ENCODE data around the gene ST6GALNAC6. TPM values are rescaled to one million over a fixed set of nuclear protein-coding genes. Genes with fewer than 3 reads are reported as not detected.

The ST6GALNAC6 gene
- total and polyA plus RNA-seq, 2 of the 8 experiments (the other 6 are each of a cell fraction or from before 2014, with no cell fraction given) = 43.7 to 64.4 TPM

GRCh38 chr9:127838375-127839078 is 60.9 kb downstream of the ST6GALNAC6 start:
- H2BK120ac ChIP-seq (replicated peaks; ENCODE audit: low read depth, low read length) = no peak overlapping the region
- H3K4me1 ChIP-seq (replicated peaks in 1 of 4; ENCODE audit: control insufficient read depth in 3 of 4, insufficient read depth in 4 of 4, low read length in 3 of 4) = peaks cover 0 to 4% (median 0%) of the 10 kb centered on the region in 4 experiments; a peak in 2 of 7 replicates
- no peaks in the 10 kb centered on the region for H3K23me2 ChIP-seq (ENCODE audit: low read depth, low read length)
- no peak overlapping the region for H2AFZ ChIP-seq (ENCODE audit: low read length)
- no peaks in the 10 kb centered on the region for H3K36me3 ChIP-seq (ENCODE audit: control insufficient read depth in 2 of 4, insufficient read depth in 4 of 4, low read length in 3 of 4)
- no peak overlapping the region for H3K4me2 ChIP-seq (ENCODE audit: insufficient read depth in 1 of 2, low read depth in 2 of 2, low read length in 2 of 2)
- no peak overlapping the region for H3K4me3 ChIP-seq (ENCODE audit: extremely low read depth in 1 of 4, insufficient read depth in 2 of 4, low read depth in 3 of 4, low read length in 4 of 4)
- no peak overlapping the region for H2BK20ac ChIP-seq (ENCODE audit: low read length)
- H4K5ac ChIP-seq (ENCODE audit: insufficient read length, low read depth, low read length) = no peak overlapping the region
- no peaks in the 10 kb centered on the region for H3K79me2 ChIP-seq (ENCODE audit: control insufficient read depth in 1 of 2, insufficient read depth in 2 of 2, low read length in 2 of 2)
- 83% methylated on average over 14 of the region's 18 CpGs; no CpG with 5 or more reads in 1 of the 2 experiments for WGBS, 2 experiments (ENCODE audit: extremely low coverage in 1 of 2, insufficient coverage in 1 of 2, insufficient read length in 1 of 2, insufficient replicate concordance in 2 of 2, low coverage in 1 of 2, low lambda C conversion rate in 2 of 2, missing lambda C conversion rate in 1 of 2)
- CTCF ChIA-PET (ENCODE audit: partially characterized antibody) = interaction anchor here (0.7 to 7.9 kb wide), 10 partner anchors 14 to 83 kb away, joined by 3 to 51 read pairs (median 6); partner anchors contain the start of gene ENG
- no peak overlapping the region for H3K4ac ChIP-seq (replicated peaks; ENCODE audit: insufficient read length, low read depth, low read length)
- no peak overlapping the region for H3K27ac ChIP-seq (ENCODE audit: low read depth, low read length)
- no peak overlapping the region for H2BK5ac ChIP-seq (ENCODE audit: low read depth, low read length)
- no peak overlapping the region; the same call in 1 of the 2 replicates for H3K18ac ChIP-seq (ENCODE audit: extremely low read depth, low read length)
- no peak overlapping the region for H3K9ac ChIP-seq (replicated peaks in 1 of 4; ENCODE audit: extremely low read depth in 1 of 4, low read depth in 3 of 4, low read length in 3 of 4)
- 0 out of 2 replicates have a peak overlapping the region, but pooled peaks have one; percentile 61 for H2BK15ac ChIP-seq (ENCODE audit: low read length)
- no peaks in the 10 kb centered on the region for H3K9me3 ChIP-seq (ENCODE audit: insufficient read depth in 2 of 2, low read depth in 1 of 2, low read length in 1 of 2)
- TF ChIP-seq POU5F1 (IDR thresholded peaks at IDR 0.05; ENCODE audit: low read depth, low read length) (no peak), NANOG (IDR thresholded peaks at IDR 0.05; ENCODE audit: insufficient read depth, low read depth, low read length, poor library complexity, severe bottlenecking) (no peak), RAD21 (IDR thresholded peaks at IDR 0.05 in 1 of 2, conservative IDR thresholded peaks at IDR 0.05 in 1 of 2; ENCODE audit: low read depth in 2 of 2, low read length in 2 of 2) (no peak), CEBPB (IDR thresholded peaks at IDR 0.05; ENCODE audit: low read depth, low read length) (no peak), KDM1A (IDR thresholded peaks at IDR 0.05; ENCODE audit: borderline replicate concordance, low read length) (no peak), GABPA (IDR thresholded peaks at IDR 0.05; ENCODE audit: borderline replicate concordance, insufficient read depth, low read length) (no peak), EZH2 (IDR thresholded peaks at IDR 0.05; ENCODE audit: low read depth, low read length, severe bottlenecking) (no peak), SUZ12 (IDR thresholded peaks at IDR 0.05; ENCODE audit: low read length) (no peak)
- TF ChIP-seq, protein P1, sequence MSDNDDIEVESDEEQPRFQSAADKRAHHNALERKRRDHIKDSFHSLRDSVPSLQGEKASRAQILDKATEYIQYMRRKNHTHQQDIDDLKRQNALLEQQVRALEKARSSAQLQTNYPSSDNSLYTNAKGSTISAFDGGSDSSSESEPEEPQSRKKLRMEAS (IDR thresholded peaks at IDR 0.05) = no peak
- FAIRE-seq = no peak
- no peaks in the 10 kb centered on the region for H3K79me1 ChIP-seq (ENCODE audit: low read depth, low read length)
- POLR2A ChIA-PET (ENCODE audit: partially characterized antibody) = interaction anchor here (0.6 to 1.2 kb wide), 3 partner anchors 12 to 136 kb away, joined by 3 to 4 read pairs (median 3); no protein-coding TSS in a partner anchor
- no peak overlapping the region for H3K23ac ChIP-seq (ENCODE audit: insufficient read length)
- no peak overlapping the region for H3K14ac ChIP-seq (ENCODE audit: insufficient read length)
- peak overlapping the region; percentile 88 for H4K8ac ChIP-seq (ENCODE audit: extremely low read depth, insufficient read depth, low read length)
- no peak for DNase-seq (ENCODE audit: low read depth in 1 of 2, low spot score in 2 of 2)
- no peaks in the 10 kb centered on the region for H4K20me1 ChIP-seq (replicated peaks in 1 of 2; ENCODE audit: control insufficient read depth in 1 of 2, insufficient read depth in 2 of 2, low read length in 2 of 2)
- no peak overlapping the region for H3K56ac ChIP-seq (replicated peaks; ENCODE audit: insufficient read length, low read depth, low read length)
- H4K91ac ChIP-seq (replicated peaks; ENCODE audit: insufficient read length, low read length) = peak overlapping the region; percentile 9
- H2AK5ac ChIP-seq (ENCODE audit: low read depth, low read length) = no peak overlapping the region
- no peaks in the 10 kb centered on the region; a peak in 1 of 7 replicates for H3K27me3 ChIP-seq (replicated peaks in 1 of 4; ENCODE audit: control insufficient read depth in 3 of 4, extremely low read depth in 1 of 4, insufficient read depth in 3 of 4, low read length in 3 of 4)
- no peak overlapping the region for H2BK12ac ChIP-seq (ENCODE audit: low read depth, low read length)
